Stimulated activated CD4-positive, alpha-beta T cell treated with anti-CD3 and anti-CD28 coated beads, TNF-alpha, amount 100 ng/mL, for 4 hours (primary cell): Measurements from ENCODE around the gene PLK1.
"Not testable (repeated sequence)": the region's sequence is repeated elsewhere in the genome, so short reads cannot be mapped to it uniquely, and the experiment has no call there.

Experiments
- DNase-seq, 3 experiments: peaks; one replicate each; pipeline ENCODE4 v3.0.0-alpha.2; 2020; ENCODE audit warnings: low read depth in 3 of 3

The PLK1 gene

GRCh38 chr16:23710008-23710407 is 31.3 kb downstream of the PLK1 start:
- DNase-seq = no peak

GRCh38 chr16:23710504-23710903 is 31.8 kb downstream of the PLK1 start:
- DNase-seq = no peak

- DNase-seq = no peak
Measured at GRCh38 chr16:23711785-23712184, 33.1 kb downstream of the PLK1 start.

GRCh38 chr16:23712976-23713375 is 34.3 kb downstream of the PLK1 start, which contains the start of gene ERN2:
Gene ERN2, minus strand, starts transcription at chr16:23713222. Its CDS starts 35 bp downstream, at chr16:23713187.
- DNase-seq = no peak

- DNase-seq = no peak
Measured at GRCh38 chr16:23716484-23716883, 37.8 kb downstream of the PLK1 start.

GRCh38 chr16:23722613-23723240 is 44.0 kb downstream of the PLK1 start:
- DNase-seq = not testable (repeated sequence)

GRCh38 chr16:23724096-23724784 is 45.6 kb downstream of the PLK1 start:
- DNase-seq = no peak

- no peak for DNase-seq
Measured at GRCh38 chr16:23724785-23725131, 46.1 kb downstream of the PLK1 start.

GRCh38 chr16:23726710-23727109 is 48.0 kb downstream of the PLK1 start:
- no peak for DNase-seq

- no peak for DNase-seq
Measured at GRCh38 chr16:23728112-23728477, 49.4 kb downstream of the PLK1 start.

- no peak for DNase-seq
Measured at GRCh38 chr16:23729503-23730424, 51.1 kb downstream of the PLK1 start.

- no peak for DNase-seq
Measured at GRCh38 chr16:23734176-23734893, 55.6 kb downstream of the PLK1 start.

GRCh38 chr16:23737423-23738028 is 58.8 kb downstream of the PLK1 start:
- DNase-seq = not testable (repeated sequence)

GRCh38 chr16:23739516-23739915 is 60.8 kb downstream of the PLK1 start:
- DNase-seq = no peak
